Endothelial cell of umbilical vein (primary cell): Measurements from ENCODE around the gene TPSB2. TPM values are rescaled to one million over a fixed set of nuclear protein-coding genes. Genes with fewer than 3 reads are reported as not detected.

Experiments used
- BruUV-seq: library from RNA; stranded (reverse); fragments of 400-500 nt; replicated peaks from 2 replicates; lab custom pipeline; 2021; lab: Mats Ljungman, UMichigan
- CTCF ChIA-PET: fragments of 300-600, 350-600 bp; sonication (Branson Sonifier 250); formaldehyde crosslinking; loops from one replicate; lab custom pipeline; 2021; ENCODE audit warnings: antibody characterized with exemption, inconsistent platforms; lab: Charles Lee
- POLR2A ChIA-PET: fragments of 300-600, 350-600 bp; sonication (Branson Sonifier 250); formaldehyde crosslinking; loops from one replicate; lab custom pipeline; 2021; ENCODE audit warnings: antibody characterized with exemption, inconsistent platforms; lab: Charles Lee
- DNase-seq: peaks from one replicate; pipeline ENCODE4 v3.0.0-alpha.2; 2011; ENCODE audit warnings: low read depth, low spot score
- FAIRE-seq: peaks from 2 replicates; lab custom pipeline; 2011; peaks lifted over from hg19 to GRCh38; lab: Jason Lieb, UNC
- H2AFZ ChIP-seq: 2 replicates; pipeline ENCODE4 v1.6.0; 2012; ENCODE audit warnings: low read depth, low read length, control low read depth, inconsistent platforms
- H3K27ac ChIP-seq: 2 replicates; pipeline ENCODE4 v1.5.1; 2011; ENCODE audit warnings: low read depth, mild to moderate bottlenecking, control low read depth, low read length, moderate library complexity; ENCODE audit not compliant: insufficient read depth
- H3K27me3 ChIP-seq, 2 experiments: 2 replicates each; pipeline versions ENCODE4 v1.6.0 to v1.6.1; 2011; ENCODE audit warnings: low read length in 2 of 2, mixed read lengths in 1 of 2; ENCODE audit not compliant: control insufficient read depth in 2 of 2, insufficient read depth in 2 of 2
- H3K36me3 ChIP-seq, 2 experiments: 2 replicates in 1 of 2; 3 replicates in 1 of 2; pipeline ENCODE4 v1.5.1; 2011; ENCODE audit warnings: low read length in 2 of 2, mild to moderate bottlenecking in 1 of 2, moderate library complexity in 1 of 2; ENCODE audit not compliant: control insufficient read depth in 2 of 2, insufficient read depth in 2 of 2; ENCODE audit errors: extremely low read depth in 1 of 2
- H3K4me1 ChIP-seq: 3 replicates; pipeline ENCODE4 v1.5.1; 2011; ENCODE audit warnings: mild to moderate bottlenecking, low read length; ENCODE audit not compliant: control insufficient read depth, insufficient read depth; ENCODE audit errors: extremely low read depth
- H3K4me2 ChIP-seq: 2 replicates; pipeline ENCODE4 v1.6.1; 2011; ENCODE audit warnings: low read length, control low read depth, mixed read lengths; ENCODE audit not compliant: insufficient read depth
- H3K4me3 ChIP-seq, 3 experiments: fragments of 200-600 bp in 1 of 3; sonication (generic), shearing (Covaris generic) in 1 of 3; replicated peaks in 1 of 3; 2 replicates each; pipeline ENCODE4 v1.5.1; 2011 to 2016; ENCODE audit warnings: control low read depth in 3 of 3, low read length in 3 of 3, mild to moderate bottlenecking in 2 of 3, inconsistent platforms in 1 of 3, low read depth in 1 of 3, moderate library complexity in 1 of 3; ENCODE audit not compliant: insufficient read depth in 1 of 3
- H3K79me2 ChIP-seq: 2 replicates; pipeline ENCODE4 v1.6.0; 2012; ENCODE audit warnings: low read length, inconsistent platforms; ENCODE audit not compliant: control insufficient read depth, insufficient read depth
- H3K9ac ChIP-seq: replicated peaks from 2 replicates; pipeline ENCODE3; 2011; ENCODE audit warnings: low read length, control low read depth; ENCODE audit not compliant: insufficient read depth; ENCODE audit errors: extremely low read depth
- H3K9me1 ChIP-seq: replicated peaks from 3 replicates; pipeline ENCODE4 v1.6.0; 2011; ENCODE audit warnings: mild to moderate bottlenecking, low read length; ENCODE audit not compliant: control insufficient read depth, insufficient read depth; ENCODE audit errors: extremely low read depth
- H3K9me3 ChIP-seq: replicated peaks from 2 replicates; pipeline ENCODE4 v1.5.1; 2012; ENCODE audit warnings: low read length, inconsistent platforms; ENCODE audit not compliant: control insufficient read depth, insufficient read depth
- H4K20me1 ChIP-seq: replicated peaks from 2 replicates; pipeline ENCODE3; 2011; ENCODE audit warnings: mild to moderate bottlenecking, low read length; ENCODE audit not compliant: control insufficient read depth, insufficient read depth; ENCODE audit errors: extremely low read depth
- EZH2 ChIP-seq: IDR thresholded peaks from 2 replicates; pipeline ENCODE4 v1.6.1; 2012; ENCODE audit warnings: borderline replicate concordance, low read depth, mild to moderate bottlenecking, moderate library complexity, low read length, inconsistent platforms; ENCODE audit not compliant: severe bottlenecking
- FOS ChIP-seq: IDR thresholded peaks from 2 replicates; pipeline ENCODE4 v1.6.1; 2011; ENCODE audit warnings: mild to moderate bottlenecking, low read length, moderate library complexity, borderline replicate concordance; ENCODE audit not compliant: insufficient read depth
- GATA2 ChIP-seq: IDR thresholded peaks from 2 replicates; pipeline ENCODE4 v1.7.0; 2011; ENCODE audit warnings: low read depth, mild to moderate bottlenecking, moderate library complexity, mixed read lengths, low read length; ENCODE audit not compliant: insufficient read length, insufficient read depth
- JUN ChIP-seq: IDR thresholded peaks from 2 replicates; pipeline ENCODE4 v1.6.1; 2011; ENCODE audit warnings: borderline replicate concordance, low read depth; ENCODE audit not compliant: insufficient read length, insufficient read depth
- MYC ChIP-seq: IDR thresholded peaks from one replicate; pipeline ENCODE4 v1.6.1; 2011; ENCODE audit warnings: mild to moderate bottlenecking, low read depth, low read length
- POLR2AphosphoS5 ChIP-seq: IDR thresholded peaks from 2 replicates; pipeline ENCODE4 v1.6.1; 2012; ENCODE audit warnings: low read depth, mild to moderate bottlenecking, control low read depth, low read length, moderate library complexity; ENCODE audit not compliant: insufficient read depth
- dilution Hi-C: fragments of 300-500 bp; cut with MboI; formaldehyde crosslinking; loops from one replicate; pipeline ENCODE4 v1.15.0; 2019; ENCODE audit warnings: low sequenced_read_pairs; ENCODE audit not compliant: extremely low pct_ligation_motif_present
- intact Hi-C: fragments of 100-400 bp; cut with micrococcal nuclease; formaldehyde crosslinking; loops from one replicate; pipeline ENCODE4 v1.10.0; 2022
- polyA plus RNA-seq, 4 experiments: library from polyadenylated mRNA; depleted of rRNA in 3 of 4; stranded (reverse) in 3 of 4; unstranded in 1 of 4; fragments of >200 nt; gene quantifications; 2 replicates each; pipeline versions ENCODE4 v1.2.1 to v1.2.3, GENCODE V29; 2011 to 2012; ENCODE audit warnings: missing spikeins in 1 of 4
- total RNA-seq: library from RNA; stranded (reverse); gene quantifications from 2 replicates; pipeline ENCODE4 v1.2.3, GENCODE V29; 2021
- TF ChIP-seq, protein P1 (sequence below), 2 donors: IDR thresholded peaks; 1 replicate in 1 of 2; 2 replicates in 1 of 2; pipeline ENCODE4 v1.5.1; 2011; ENCODE audit warnings: low read length in 2 of 2, mild to moderate bottlenecking in 2 of 2, moderate library complexity in 2 of 2, control low read depth in 1 of 2, inconsistent platforms in 1 of 2, low read depth in 1 of 2; ENCODE audit not compliant: insufficient read depth in 1 of 2; ENCODE audit errors: extremely low read depth in 1 of 2
- TF ChIP-seq, protein P2 (sequence below): IDR thresholded peaks from 2 replicates; pipeline ENCODE4 v1.6.1; 2011; ENCODE audit not compliant: insufficient read depth, insufficient read length

The TPSB2 gene
- total and polyA plus RNA-seq, 2 donors (not counting 3 experiments of a cell fraction or from before 2014, with no cell fraction given), result not detected

DNA sequence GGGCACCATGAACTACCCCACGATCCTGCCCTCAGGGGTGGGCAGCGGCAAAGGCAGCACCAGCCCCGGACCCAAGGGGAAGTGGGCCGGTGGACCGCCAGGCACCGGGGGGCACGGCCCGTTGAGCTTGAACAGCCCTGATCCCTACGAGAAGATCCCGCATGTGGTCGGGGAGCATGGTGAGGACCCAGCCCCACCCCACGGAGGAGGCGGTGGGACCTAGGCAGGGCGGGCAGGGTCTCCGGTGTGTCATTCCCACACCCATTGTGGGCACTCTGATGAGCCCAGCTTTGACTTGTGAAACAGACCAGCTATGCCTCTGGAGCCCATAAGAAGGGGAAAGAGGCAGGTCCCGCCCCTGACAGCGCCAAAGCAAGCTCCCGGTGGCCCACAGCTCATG, 27.7 kb downstream of the TPSB2 start:
- Histone ChIP-seq H2AFZ (no peak overlapping the region), H3K4me1 (no peaks in the 10 kb centered on the region), H3K4me2 (no peak overlapping the region), H3K79me2 (no peaks in the 10 kb centered on the region), H3K4me3 (no peak overlapping the region), H3K9me3 (no peaks in the 10 kb centered on the region), H3K27ac (no peak overlapping the region), H4K20me1 (no peaks in the 10 kb centered on the region), H3K27me3 (no peaks in the 10 kb centered on the region), H3K36me3 (no peaks in the 10 kb centered on the region), H3K9ac (no peak overlapping the region), H3K9me1 (no peaks in the 10 kb centered on the region)
- CTCF ChIA-PET, result no interaction called here
- dilution Hi-C loops, result no loop called here
- FAIRE-seq (no peak), DNase-seq (no peak)
- intact Hi-C loops, result no loop called here
- POLR2A ChIA-PET, result no interaction called here
- BruUV-seq, result no TSS peak
- TF ChIP-seq MYC (no peak), EZH2 (no peak), JUN (no peak), GATA2 (no peak), POLR2AphosphoS5 (no peak), FOS (no peak)
- TF ChIP-seq, protein P1, sequence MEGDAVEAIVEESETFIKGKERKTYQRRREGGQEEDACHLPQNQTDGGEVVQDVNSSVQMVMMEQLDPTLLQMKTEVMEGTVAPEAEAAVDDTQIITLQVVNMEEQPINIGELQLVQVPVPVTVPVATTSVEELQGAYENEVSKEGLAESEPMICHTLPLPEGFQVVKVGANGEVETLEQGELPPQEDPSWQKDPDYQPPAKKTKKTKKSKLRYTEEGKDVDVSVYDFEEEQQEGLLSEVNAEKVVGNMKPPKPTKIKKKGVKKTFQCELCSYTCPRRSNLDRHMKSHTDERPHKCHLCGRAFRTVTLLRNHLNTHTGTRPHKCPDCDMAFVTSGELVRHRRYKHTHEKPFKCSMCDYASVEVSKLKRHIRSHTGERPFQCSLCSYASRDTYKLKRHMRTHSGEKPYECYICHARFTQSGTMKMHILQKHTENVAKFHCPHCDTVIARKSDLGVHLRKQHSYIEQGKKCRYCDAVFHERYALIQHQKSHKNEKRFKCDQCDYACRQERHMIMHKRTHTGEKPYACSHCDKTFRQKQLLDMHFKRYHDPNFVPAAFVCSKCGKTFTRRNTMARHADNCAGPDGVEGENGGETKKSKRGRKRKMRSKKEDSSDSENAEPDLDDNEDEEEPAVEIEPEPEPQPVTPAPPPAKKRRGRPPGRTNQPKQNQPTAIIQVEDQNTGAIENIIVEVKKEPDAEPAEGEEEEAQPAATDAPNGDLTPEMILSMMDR (IDR thresholded peaks at IDR 0.05; ENCODE audit: extremely low read depth in 1 of 2, insufficient read depth in 1 of 2, low read depth in 1 of 2, low read length in 2 of 2), result no peak
- TF ChIP-seq, protein P2, sequence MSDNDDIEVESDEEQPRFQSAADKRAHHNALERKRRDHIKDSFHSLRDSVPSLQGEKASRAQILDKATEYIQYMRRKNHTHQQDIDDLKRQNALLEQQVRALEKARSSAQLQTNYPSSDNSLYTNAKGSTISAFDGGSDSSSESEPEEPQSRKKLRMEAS, result no peak
